ENCODE data around the gene DEDD.

DNA sequence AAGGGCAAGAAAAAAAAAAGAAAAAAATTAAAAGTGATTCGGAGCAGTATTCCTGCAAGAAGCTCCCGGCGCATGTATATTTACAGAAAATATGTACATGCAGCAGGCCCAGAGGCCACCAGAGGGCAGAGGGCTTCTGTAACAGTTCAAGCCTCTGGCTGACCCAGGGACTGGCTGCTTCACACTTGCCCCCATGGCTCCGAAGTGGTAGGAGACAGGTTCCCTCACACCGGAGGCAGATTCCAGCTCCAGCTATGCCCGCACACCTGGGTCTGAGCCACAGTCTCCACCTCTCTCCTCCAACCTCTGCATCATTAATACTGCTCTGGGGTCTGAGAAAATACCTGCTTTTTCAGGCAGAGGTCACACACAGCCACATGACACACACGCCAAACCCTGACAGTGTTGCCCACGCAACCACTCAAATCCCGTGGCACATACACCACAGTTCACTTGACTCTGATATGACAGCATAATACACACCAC is 60.5 kb downstream of the DEDD start:
- TF ChIP-seq GATA3 (IDR thresholded peaks at IDR 0.05; ENCODE audit: low read depth, low read length) (no peak), GATA2 (IDR thresholded peaks at IDR 0.05; ENCODE audit: low read depth, low read length) (no peak)
